ENCODE data around the gene SORCS3.

- TF ChIP-seq POLR2AphosphoS5 (IDR thresholded peaks at IDR 0.05) (no peak), CTCF (IDR thresholded peaks at IDR 0.05) (no peak), POLR2A (IDR thresholded peaks at IDR 0.05) (no peak)
These were observed 421.9 kb downstream of the SORCS3 start for GRCh38 chr10:105062951-105063350.
